ENCODE results near the gene SESN3. TPM values are rescaled to one million over a fixed set of nuclear protein-coding genes. Genes with fewer than 3 reads are reported as not detected.

Gene SESN3
- total RNA-seq, 1 donor from 2014 or later: 12.4 TPM

GRCh38 chr11:95262994-95263765, 32.2 kb upstream of the SESN3 start:
- DNase-seq (ENCODE audit: low read depth) (no peak), FAIRE-seq (peak; percentile 88)
- no peak for TF ChIP-seq CTCF (IDR thresholded peaks at IDR 0.05; ENCODE audit: insufficient read depth, low read length, severe bottlenecking)
- no peaks in the 10 kb centered on the region for H3K36me3 ChIP-seq (ENCODE audit: control insufficient read depth, insufficient read depth, low read length)
- H3K27me3 ChIP-seq (ENCODE audit: control insufficient read depth, insufficient read depth, low read length): no peaks in the 10 kb centered on the region
- no peak overlapping the region for H3K4me3 ChIP-seq (ENCODE audit: low read depth, low read length)

DNA sequence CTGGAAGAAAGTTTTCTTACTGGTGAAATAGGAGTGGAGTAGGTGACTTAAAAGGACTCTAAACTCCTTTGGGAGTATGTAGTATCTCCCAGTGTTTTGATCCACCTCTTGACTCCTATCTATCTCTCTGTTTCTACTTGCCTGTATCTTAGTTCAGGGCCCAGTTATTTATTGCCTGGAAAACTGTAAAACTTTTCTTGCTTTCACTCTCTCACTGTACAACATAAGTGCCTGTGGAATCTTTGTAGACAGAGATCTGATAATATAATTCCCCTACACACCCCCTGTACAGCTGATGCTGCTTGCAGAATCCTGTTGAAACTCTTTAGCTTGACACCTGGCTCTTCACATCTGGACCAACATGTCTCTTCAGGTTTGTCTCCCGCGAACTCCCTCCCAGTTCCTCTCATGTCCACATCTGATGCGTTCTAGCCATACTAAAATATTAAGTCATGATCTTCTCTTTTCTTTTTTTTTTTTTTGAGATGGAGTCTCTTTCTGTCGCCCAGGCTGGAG, 26.5 kb upstream of the SESN3 start:
- DNase-seq (ENCODE audit: low read depth) (no peak), FAIRE-seq (no peak)
- TF ChIP-seq CTCF (IDR thresholded peaks at IDR 0.05; ENCODE audit: insufficient read depth, low read length, severe bottlenecking): no peak
- no peaks in the 10 kb centered on the region for H3K27me3 ChIP-seq (ENCODE audit: control insufficient read depth, insufficient read depth, low read length)
- H3K36me3 ChIP-seq (ENCODE audit: control insufficient read depth, insufficient read depth, low read length): no peaks in the 10 kb centered on the region
- no peak overlapping the region for H3K4me3 ChIP-seq (ENCODE audit: low read depth, low read length)

DNA sequence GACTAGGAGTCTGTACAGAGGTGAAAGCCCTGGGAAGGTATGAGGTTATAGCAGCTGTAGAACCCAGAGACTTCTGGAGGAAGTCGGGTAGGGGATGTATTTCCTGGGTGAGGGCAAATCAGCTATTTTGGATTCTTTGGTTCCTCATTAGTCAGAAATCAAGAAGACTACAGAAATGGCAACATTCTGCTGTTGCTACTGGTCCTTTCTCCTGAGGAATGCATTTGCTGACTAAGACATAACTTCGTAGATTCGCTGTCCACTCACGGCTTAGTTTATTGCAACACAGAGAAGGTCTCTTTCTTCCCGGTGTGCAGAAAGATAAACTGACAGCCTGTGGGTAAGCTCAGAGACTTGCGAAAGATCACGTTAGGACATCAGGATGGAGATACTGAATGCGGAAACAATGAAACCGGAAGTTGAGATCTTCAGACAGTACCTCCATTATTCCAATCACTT, 25.3 kb upstream of the SESN3 start:
- no peaks in the 10 kb centered on the region for H3K27me3 ChIP-seq (ENCODE audit: control insufficient read depth, insufficient read depth, low read length)
- FAIRE-seq: peak; percentile 83
- TF ChIP-seq CTCF (IDR thresholded peaks at IDR 0.05; ENCODE audit: insufficient read depth, low read length, severe bottlenecking): no peak
- no peaks in the 10 kb centered on the region for H3K36me3 ChIP-seq (ENCODE audit: control insufficient read depth, insufficient read depth, low read length)
- H3K4me3 ChIP-seq (ENCODE audit: low read depth, low read length): no peak overlapping the region
- DNase-seq (ENCODE audit: low read depth): peak; percentile 25

- no peak for DNase-seq (ENCODE audit: low read depth)
- Histone ChIP-seq H3K4me3 (ENCODE audit: low read depth, low read length) (no peak overlapping the region), H3K36me3 (ENCODE audit: control insufficient read depth, insufficient read depth, low read length) (no peaks in the 10 kb centered on the region), H3K27me3 (ENCODE audit: control insufficient read depth, insufficient read depth, low read length) (no peaks in the 10 kb centered on the region)
- no peak for TF ChIP-seq CTCF (IDR thresholded peaks at IDR 0.05; ENCODE audit: insufficient read depth, low read length, severe bottlenecking)
- no peak for FAIRE-seq
These were observed 24.5 kb upstream of the SESN3 start for GRCh38 chr11:95255251-95256145.

DNA sequence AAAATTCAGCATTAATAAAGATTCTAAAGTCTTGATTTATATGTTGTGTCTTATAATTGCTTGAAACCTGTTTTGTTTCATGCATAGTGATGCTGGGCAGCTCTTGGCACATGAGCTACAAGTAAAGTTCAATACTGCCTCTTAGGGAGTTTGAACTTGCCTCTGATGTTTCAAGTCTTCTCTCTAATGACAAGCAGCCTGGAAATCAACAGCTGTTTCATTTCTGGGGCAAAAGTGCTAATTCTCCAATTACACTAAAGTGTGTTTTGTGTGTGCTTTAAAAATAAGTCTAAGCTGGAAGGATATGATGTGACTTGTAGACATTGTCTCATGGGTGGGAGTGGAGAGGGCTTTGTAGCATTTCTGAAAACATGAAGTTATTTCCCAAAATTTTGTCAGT, 23.7 kb upstream of the SESN3 start:
- no peak for TF ChIP-seq CTCF (IDR thresholded peaks at IDR 0.05; ENCODE audit: insufficient read depth, low read length, severe bottlenecking)
- FAIRE-seq (no peak), DNase-seq (ENCODE audit: low read depth) (no peak)
- Histone ChIP-seq H3K4me3 (ENCODE audit: low read depth, low read length) (no peak overlapping the region), H3K36me3 (ENCODE audit: control insufficient read depth, insufficient read depth, low read length) (no peaks in the 10 kb centered on the region), H3K27me3 (ENCODE audit: control insufficient read depth, insufficient read depth, low read length) (no peaks in the 10 kb centered on the region)
